PC-3 (cell line): ENCODE measurements around the gene CALR. TPM values are rescaled to one million over a fixed set of nuclear protein-coding genes. Genes with fewer than 3 reads are reported as not detected.

Experiments
- ATAC-seq: fragments of 200-7000 bp; cut with Tn5 transposase; 2 replicates; pipeline ENCODE4 v1.9.1; 2020; ENCODE audit warnings: mild to moderate bottlenecking, moderate library complexity
- BruUV-seq: library from RNA; stranded (reverse); fragments of 400-500 nt; replicated peaks from 2 replicates; lab custom pipeline; 2021; lab: Mats Ljungman, UMichigan
- CTCF ChIA-PET: fragments of 300-600 bp; sonication (Branson Sonifier 250); formaldehyde crosslinking; loops from one replicate; lab custom pipeline; 2022; ENCODE audit warnings: antibody characterized with exemption; lab: Charles Lee
- POLR2A ChIA-PET: fragments of 300-600 bp; sonication (Branson Sonifier 250); formaldehyde crosslinking; loops from one replicate; lab custom pipeline; 2022; ENCODE audit warnings: antibody characterized with exemption; ENCODE audit not compliant: unreplicated experiment; lab: Charles Lee
- DNase-seq: peaks from one replicate; pipeline ENCODE4 v3.0.0-alpha.2; 2015
- H2AFZ ChIP-seq: fragments of 300-600 bp; sonication (generic); 2 replicates; pipeline ENCODE4 v1.6.0; 2016; ENCODE audit warnings: antibody characterized with exemption, low read length
- H3F3A ChIP-seq: fragments of 300-600 bp; sonication (generic); one replicate; pipeline ENCODE4 v1.6.0; 2017; ENCODE audit warnings: antibody characterized with exemption, low read length, control low read depth, mild to moderate bottlenecking; ENCODE audit not compliant: unreplicated experiment
- H3K27ac ChIP-seq: fragments of 300-600 bp; sonication (generic); 2 replicates; pipeline ENCODE4 v1.5.1; 2016; ENCODE audit warnings: mild to moderate bottlenecking, low read length
- H3K27me3 ChIP-seq: fragments of 300-600 bp; sonication (generic); 2 replicates; pipeline ENCODE4 v1.6.1; 2016; ENCODE audit warnings: low read length, mixed read lengths
- H3K36me3 ChIP-seq: fragments of 300-600 bp; sonication (generic); 2 replicates; pipeline ENCODE4 v1.6.1; 2016; ENCODE audit warnings: low read depth, mixed run types, low read length, mixed read lengths
- H3K4me1 ChIP-seq: fragments of 300-600 bp; sonication (generic); 2 replicates; pipeline ENCODE4 v1.5.1; 2016; ENCODE audit warnings: low read length; ENCODE audit not compliant: insufficient read depth
- H3K4me2 ChIP-seq: fragments of 300-600 bp; sonication (generic); 2 replicates; pipeline ENCODE4 v1.6.0; 2016; ENCODE audit warnings: low read length
- H3K4me3 ChIP-seq: fragments of 300-600 bp; sonication (generic); 2 replicates; pipeline ENCODE4 v1.5.1; 2016; ENCODE audit warnings: mild to moderate bottlenecking, low read length, mixed read lengths
- H3K79me2 ChIP-seq: fragments of 300-600 bp; sonication (generic); 2 replicates; pipeline ENCODE4 v1.6.1; 2017; ENCODE audit warnings: low read length, mixed read lengths
- H3K9ac ChIP-seq: fragments of 300-600 bp; sonication (generic); 2 replicates; pipeline ENCODE4 v1.6.0; 2016; ENCODE audit warnings: mild to moderate bottlenecking, low read length
- H3K9me2 ChIP-seq: fragments of 300-600 bp; sonication (generic); replicated peaks from 2 replicates; pipeline ENCODE4 v1.6.1; 2016; ENCODE audit warnings: mixed run types, low read length, mixed read lengths
- H3K9me3 ChIP-seq: fragments of 300-600 bp; sonication (generic); 2 replicates; pipeline ENCODE4 v1.6.1; 2016; ENCODE audit warnings: low read length, mixed read lengths
- H4K20me1 ChIP-seq: fragments of 300-600 bp; sonication (generic); 2 replicates; pipeline ENCODE4 v1.6.1; 2016; ENCODE audit warnings: low read length, mixed read lengths
- EZH2 ChIP-seq: fragments of 300-600 bp; sonication (generic); IDR thresholded peaks from one replicate; pipeline ENCODE4 v1.6.1; 2017; ENCODE audit warnings: antibody characterized with exemption, mild to moderate bottlenecking, low read length; ENCODE audit not compliant: unreplicated experiment
- EZH2phosphoT487 ChIP-seq: fragments of 300-600 bp; sonication (generic); IDR thresholded peaks from 2 replicates; pipeline ENCODE4 v1.6.1; 2018; ENCODE audit warnings: mild to moderate bottlenecking, antibody characterized with exemption, low read length, borderline replicate concordance
- intact Hi-C: fragments of 100-400 bp; cut with micrococcal nuclease; formaldehyde crosslinking; loops from 2 replicates; pipeline ENCODE4 v1.9.0; 2023
- total RNA-seq: library from RNA; depleted of rRNA; stranded (reverse); fragments of >200 nt; gene quantifications from 2 replicates; pipeline ENCODE4 v1.2.3, GENCODE V29; 2014
- TF ChIP-seq, protein P1 (sequence below): fragments of 300-600 bp; sonication (generic); conservative IDR thresholded peaks from 2 replicates; pipeline ENCODE4 v1.5.1; 2017; ENCODE audit warnings: antibody characterized with exemption, low read depth, mild to moderate bottlenecking, low read length

The CALR gene
- total RNA-seq, 1 experiment from 2014 or later = 2,022 TPM

DNA sequence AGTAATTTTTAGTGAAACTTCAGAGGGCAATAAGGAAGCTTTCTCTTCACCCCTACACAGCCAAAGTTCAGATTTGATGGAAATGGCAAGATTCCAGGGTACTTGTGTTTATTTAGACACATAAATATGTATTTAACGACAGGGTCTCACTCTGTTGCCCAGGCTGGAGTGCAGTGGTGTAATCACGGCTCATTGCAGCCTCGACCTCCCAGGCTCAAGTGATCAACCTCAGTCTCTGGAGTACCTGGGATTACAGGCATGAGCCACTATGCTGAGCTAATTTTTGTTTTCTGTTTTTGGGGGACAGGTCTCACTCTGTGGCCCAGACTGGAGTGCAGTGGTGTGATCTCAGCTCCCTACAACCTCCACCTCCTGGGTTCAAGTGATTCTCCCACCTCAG lies 17.4 kb upstream of the CALR start:
- TF ChIP-seq, protein P1, sequence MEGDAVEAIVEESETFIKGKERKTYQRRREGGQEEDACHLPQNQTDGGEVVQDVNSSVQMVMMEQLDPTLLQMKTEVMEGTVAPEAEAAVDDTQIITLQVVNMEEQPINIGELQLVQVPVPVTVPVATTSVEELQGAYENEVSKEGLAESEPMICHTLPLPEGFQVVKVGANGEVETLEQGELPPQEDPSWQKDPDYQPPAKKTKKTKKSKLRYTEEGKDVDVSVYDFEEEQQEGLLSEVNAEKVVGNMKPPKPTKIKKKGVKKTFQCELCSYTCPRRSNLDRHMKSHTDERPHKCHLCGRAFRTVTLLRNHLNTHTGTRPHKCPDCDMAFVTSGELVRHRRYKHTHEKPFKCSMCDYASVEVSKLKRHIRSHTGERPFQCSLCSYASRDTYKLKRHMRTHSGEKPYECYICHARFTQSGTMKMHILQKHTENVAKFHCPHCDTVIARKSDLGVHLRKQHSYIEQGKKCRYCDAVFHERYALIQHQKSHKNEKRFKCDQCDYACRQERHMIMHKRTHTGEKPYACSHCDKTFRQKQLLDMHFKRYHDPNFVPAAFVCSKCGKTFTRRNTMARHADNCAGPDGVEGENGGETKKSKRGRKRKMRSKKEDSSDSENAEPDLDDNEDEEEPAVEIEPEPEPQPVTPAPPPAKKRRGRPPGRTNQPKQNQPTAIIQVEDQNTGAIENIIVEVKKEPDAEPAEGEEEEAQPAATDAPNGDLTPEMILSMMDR = no peak
- TF ChIP-seq EZH2phosphoT487 = no peak
- TF ChIP-seq EZH2 = no peak
- ATAC-seq (no peak), DNase-seq (no peak)
- no peak overlapping the region for H3K9ac ChIP-seq
- H3K4me1 ChIP-seq = peaks cover 3% of the 10 kb centered on the region; the same call in 1 of the 2 replicates
- H3K27ac ChIP-seq = no peak overlapping the region
- ChIA-PET POLR2A (no interaction called here), CTCF (no interaction called here)
- no peaks in the 10 kb centered on the region for H3K79me2 ChIP-seq
- no peaks in the 10 kb centered on the region for H3K9me2 ChIP-seq
- no peaks in the 10 kb centered on the region for H4K20me1 ChIP-seq
- no TSS peak for BruUV-seq
- peaks cover 31% of the 10 kb centered on the region for H3K36me3 ChIP-seq
- H2AFZ ChIP-seq = no peak overlapping the region
- no peaks in the 10 kb centered on the region for H3K9me3 ChIP-seq
- no peaks in the 10 kb centered on the region for H3F3A ChIP-seq
- intact Hi-C loops = no loop called here
- no peaks in the 10 kb centered on the region for H3K27me3 ChIP-seq
- H3K4me2 ChIP-seq = no peak overlapping the region
- H3K4me3 ChIP-seq = no peak overlapping the region

DNA sequence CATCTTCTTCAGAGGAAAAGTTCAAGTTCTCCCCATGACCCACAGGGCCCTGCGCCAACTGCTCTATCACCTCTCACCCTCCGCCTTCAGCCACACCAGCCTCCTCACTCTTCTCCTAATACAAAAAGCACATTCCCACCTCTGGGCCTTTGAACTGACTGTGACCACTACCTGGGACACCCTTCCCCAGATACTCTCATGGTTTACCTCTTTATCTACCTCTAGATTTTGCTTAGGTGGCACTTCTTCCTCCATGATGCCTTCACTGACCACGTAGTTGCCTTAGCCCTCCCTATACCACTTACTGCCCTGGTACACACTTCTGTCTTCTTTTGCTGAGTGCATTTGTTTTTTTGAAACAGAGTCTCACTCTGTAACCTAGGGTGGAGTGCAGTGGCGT lies 15.4 kb upstream of the CALR start:
- H3K9me3 ChIP-seq = no peaks in the 10 kb centered on the region
- no peak overlapping the region for H3K27ac ChIP-seq
- H2AFZ ChIP-seq = no peak overlapping the region
- H3K79me2 ChIP-seq = no peaks in the 10 kb centered on the region
- H4K20me1 ChIP-seq = no peaks in the 10 kb centered on the region
- no peaks in the 10 kb centered on the region for H3K27me3 ChIP-seq
- no TSS peak for BruUV-seq
- H3K36me3 ChIP-seq = peaks cover 44% of the 10 kb centered on the region
- no peak overlapping the region for H3K9ac ChIP-seq
- TF ChIP-seq, protein P1 = no peak
- TF ChIP-seq EZH2phosphoT487 = no peak
- no peak for TF ChIP-seq EZH2
- H3K4me1 ChIP-seq = peaks cover 3% of the 10 kb centered on the region; the same call in 1 of the 2 replicates
- H3K4me2 ChIP-seq = no peak overlapping the region
- H3F3A ChIP-seq = no peaks in the 10 kb centered on the region
- no peak overlapping the region for H3K4me3 ChIP-seq
- no peak for DNase-seq
- ChIA-PET CTCF (no interaction called here), POLR2A (no interaction called here)
- no peak for ATAC-seq
- intact Hi-C loops = no loop called here
- H3K9me2 ChIP-seq = no peaks in the 10 kb centered on the region

DNA sequence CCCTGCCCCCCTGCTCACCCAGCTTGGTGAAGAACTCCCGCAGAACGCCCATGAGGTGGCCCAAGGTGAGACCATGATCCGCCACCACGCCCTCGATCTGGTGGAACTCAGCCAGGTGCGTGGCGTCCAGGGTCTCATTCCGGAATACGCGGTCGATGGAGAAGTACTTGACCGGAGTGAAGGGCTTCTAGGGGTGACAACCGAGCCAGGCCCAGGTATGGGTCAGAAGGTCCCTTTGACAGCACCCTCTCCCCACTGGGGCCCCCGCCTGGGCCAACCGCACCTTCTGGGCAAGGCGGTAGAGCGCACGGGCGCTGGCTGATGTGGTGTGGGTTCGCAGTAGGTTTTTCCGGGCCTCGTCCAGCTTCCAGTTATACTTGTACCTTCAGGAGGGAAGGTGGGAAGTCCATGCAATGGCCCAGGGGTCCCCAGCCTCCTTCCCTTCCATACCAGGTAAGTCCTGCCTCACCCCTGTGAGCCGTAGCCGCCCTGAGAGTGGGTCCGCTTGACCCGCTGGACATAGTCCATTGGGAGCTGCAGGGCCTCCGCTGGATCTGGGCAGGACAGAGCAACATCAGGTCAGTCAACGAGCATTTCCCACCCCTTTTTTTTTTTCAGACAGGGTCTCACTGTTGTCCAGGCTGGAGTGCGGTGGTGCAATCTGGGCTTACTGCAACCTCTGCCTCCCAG lies 13.6 kb upstream of the CALR start:
- no peak for TF ChIP-seq EZH2
- TF ChIP-seq, protein P1 = no peak
- no peak for TF ChIP-seq EZH2phosphoT487
- Histone ChIP-seq H3K4me1 (no peaks in the 10 kb centered on the region), H2AFZ (no peak overlapping the region), H3K9me3 (no peaks in the 10 kb centered on the region), H3K4me3 (no peak overlapping the region), H3F3A (no peaks in the 10 kb centered on the region), H3K36me3 (peaks cover 60% of the 10 kb centered on the region), H4K20me1 (no peaks in the 10 kb centered on the region), H3K4me2 (no peak overlapping the region), H3K79me2 (0 out of 2 replicates have a peak, but pooled peaks cover 4% of the 10 kb centered on the region), H3K27me3 (no peaks in the 10 kb centered on the region), H3K9ac (no peak overlapping the region), H3K9me2 (no peaks in the 10 kb centered on the region), H3K27ac (no peak overlapping the region)
- intact Hi-C loops = no loop called here
- POLR2A ChIA-PET = no interaction called here
- CTCF ChIA-PET = no interaction called here
- DNase-seq (no peak), ATAC-seq (no peak)
- no TSS peak for BruUV-seq
